ENCODE results near the gene SLC6A6.

- TF ChIP-seq CTCF (IDR thresholded peaks at IDR 0.05; ENCODE audit: insufficient read depth, low read length, poor library complexity, severe bottlenecking): no peak
- TF ChIP-seq EZH2phosphoT487 (conservative IDR thresholded peaks at IDR 0.05; ENCODE audit: low read length): no peak
Observed at GRCh38 chr3:14428087-14429033, 26.0 kb downstream of the SLC6A6 start.

All from SU-DHL-6 (cell line).